PC-9 (cell line): Measurements from ENCODE around the gene NUDCD3.

Experiments
- EZH2 ChIP-seq: fragments of 200-600 bp; sonication (generic); IDR thresholded peaks from 2 replicates; pipeline ENCODE4 v1.8.0; 2017; ENCODE audit warnings: antibody characterized with exemption, low read depth
- TF ChIP-seq, protein P1 (sequence below): fragments of 200-600 bp; sonication (generic); conservative IDR thresholded peaks from 2 replicates; pipeline ENCODE4 v1.6.1; 2017; ENCODE audit warnings: mixed run types, antibody characterized with exemption, mild to moderate bottlenecking, moderate library complexity

GRCh38 chr7:44373418-44373740 is 117.1 kb downstream of the NUDCD3 start:
- TF ChIP-seq, protein P1, sequence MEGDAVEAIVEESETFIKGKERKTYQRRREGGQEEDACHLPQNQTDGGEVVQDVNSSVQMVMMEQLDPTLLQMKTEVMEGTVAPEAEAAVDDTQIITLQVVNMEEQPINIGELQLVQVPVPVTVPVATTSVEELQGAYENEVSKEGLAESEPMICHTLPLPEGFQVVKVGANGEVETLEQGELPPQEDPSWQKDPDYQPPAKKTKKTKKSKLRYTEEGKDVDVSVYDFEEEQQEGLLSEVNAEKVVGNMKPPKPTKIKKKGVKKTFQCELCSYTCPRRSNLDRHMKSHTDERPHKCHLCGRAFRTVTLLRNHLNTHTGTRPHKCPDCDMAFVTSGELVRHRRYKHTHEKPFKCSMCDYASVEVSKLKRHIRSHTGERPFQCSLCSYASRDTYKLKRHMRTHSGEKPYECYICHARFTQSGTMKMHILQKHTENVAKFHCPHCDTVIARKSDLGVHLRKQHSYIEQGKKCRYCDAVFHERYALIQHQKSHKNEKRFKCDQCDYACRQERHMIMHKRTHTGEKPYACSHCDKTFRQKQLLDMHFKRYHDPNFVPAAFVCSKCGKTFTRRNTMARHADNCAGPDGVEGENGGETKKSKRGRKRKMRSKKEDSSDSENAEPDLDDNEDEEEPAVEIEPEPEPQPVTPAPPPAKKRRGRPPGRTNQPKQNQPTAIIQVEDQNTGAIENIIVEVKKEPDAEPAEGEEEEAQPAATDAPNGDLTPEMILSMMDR, result no peak
- no peak for TF ChIP-seq EZH2
